ENCODE measurements around the gene EEFSEC. TPM values are rescaled to one million over a fixed set of nuclear protein-coding genes. Genes with fewer than 3 reads are reported as not detected.

The EEFSEC gene
- total RNA-seq, 2 donors from 2014 or later = 14.0 to 14.7 TPM

DNA sequence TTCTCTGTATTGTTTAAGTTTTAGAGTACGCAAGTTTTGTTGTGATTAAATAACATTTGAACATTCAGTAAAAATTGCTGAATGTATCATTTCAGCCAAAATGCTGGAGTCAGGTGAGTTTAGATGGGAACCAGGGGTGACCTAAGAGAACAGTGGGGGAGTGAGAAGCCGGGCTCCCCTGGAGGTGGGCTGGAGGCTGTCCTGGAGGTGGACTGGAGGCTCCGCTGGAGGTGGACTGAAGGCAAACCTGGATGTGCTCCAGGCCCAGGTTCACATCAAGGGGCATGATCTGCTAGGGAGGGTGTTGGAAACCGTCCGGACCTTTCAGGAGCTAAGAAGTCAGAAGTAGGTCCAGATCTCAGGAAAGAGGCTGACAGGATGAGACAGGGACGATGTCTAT lies 289.7 kb downstream of the EEFSEC start:
- no peaks in the 10 kb centered on the region for H3K36me3 Mint-ChIP-seq (ENCODE audit: low read depth)
- no peaks in the 10 kb centered on the region for H3K4me1 Mint-ChIP-seq

DNA sequence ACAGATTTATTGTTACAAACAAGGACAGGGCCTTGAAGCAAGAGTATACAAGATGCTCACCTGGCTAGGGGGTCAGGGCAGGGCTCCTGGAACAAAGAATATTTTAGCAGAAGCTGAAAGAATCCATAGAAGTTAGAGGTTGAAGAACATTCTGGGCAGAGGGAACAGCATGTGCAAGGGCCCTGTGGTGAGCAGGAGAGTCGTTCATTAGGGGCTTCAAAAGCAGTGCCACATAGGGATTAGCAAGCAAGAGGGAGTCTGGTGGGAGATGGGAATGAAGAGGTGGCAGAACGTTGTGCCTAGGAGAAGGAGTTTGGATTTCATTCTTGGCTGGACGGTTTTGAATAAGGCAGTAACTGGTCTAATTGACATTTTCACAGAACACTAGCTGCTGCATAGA lies 290.5 kb downstream of the EEFSEC start:
- DNase-seq (no peak), ATAC-seq (no peak)
- H3K27ac Mint-ChIP-seq = no peak overlapping the region
- H3K9me3 ChIP-seq (ENCODE audit: control insufficient read depth, low read length, poor library complexity, severe bottlenecking) = no peaks in the 10 kb centered on the region
- peaks cover 34% of the 10 kb centered on the region for H3K27me3 Mint-ChIP-seq
- peaks cover 4% of the 10 kb centered on the region for H3K36me3 Mint-ChIP-seq (ENCODE audit: low read depth)
- peaks cover 6% of the 10 kb centered on the region for H3K4me1 Mint-ChIP-seq
- no peak overlapping the region for H3K4me3 Mint-ChIP-seq

More for the DNA sequence above, 289.7 kb downstream of the EEFSEC start:
- Mint-ChIP-seq H3K27ac (no peak overlapping the region), H3K4me3 (no peak overlapping the region), H3K27me3 (peaks cover 38% of the 10 kb centered on the region)
- DNase-seq (no peak), ATAC-seq (no peak)
- no peaks in the 10 kb centered on the region for H3K9me3 ChIP-seq (ENCODE audit: control insufficient read depth, low read length, poor library complexity, severe bottlenecking)

DNA sequence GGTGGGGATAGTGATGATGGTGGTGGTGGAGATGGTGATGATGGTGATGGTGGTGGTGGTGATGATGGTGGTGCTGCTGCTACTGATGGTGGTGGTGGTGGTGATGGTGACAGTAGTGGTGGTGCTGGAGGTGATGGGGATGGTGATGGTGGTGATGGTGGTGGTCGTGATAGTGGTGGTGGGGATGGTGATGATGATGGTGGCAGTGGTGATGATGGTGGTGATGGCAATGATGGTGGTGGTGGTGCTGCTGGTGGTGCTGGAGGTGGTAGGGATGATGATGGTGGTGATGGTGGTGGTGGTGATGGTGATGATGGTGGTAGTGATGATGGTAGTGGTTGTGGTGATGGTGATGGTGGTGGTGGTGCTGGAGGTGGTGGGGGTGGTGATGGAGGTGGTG lies 292.1 kb downstream of the EEFSEC start:
- H3K4me3 Mint-ChIP-seq = no peak overlapping the region
- H3K4me1 Mint-ChIP-seq = peaks cover 8% of the 10 kb centered on the region
- no peaks in the 10 kb centered on the region for H3K9me3 ChIP-seq (ENCODE audit: control insufficient read depth, low read length, poor library complexity, severe bottlenecking)
- no peak overlapping the region for H3K27ac Mint-ChIP-seq
- peaks cover 8% of the 10 kb centered on the region for H3K36me3 Mint-ChIP-seq (ENCODE audit: low read depth)
- ATAC-seq (no peak), DNase-seq (no peak)
- peaks cover 18% of the 10 kb centered on the region for H3K27me3 Mint-ChIP-seq

DNA sequence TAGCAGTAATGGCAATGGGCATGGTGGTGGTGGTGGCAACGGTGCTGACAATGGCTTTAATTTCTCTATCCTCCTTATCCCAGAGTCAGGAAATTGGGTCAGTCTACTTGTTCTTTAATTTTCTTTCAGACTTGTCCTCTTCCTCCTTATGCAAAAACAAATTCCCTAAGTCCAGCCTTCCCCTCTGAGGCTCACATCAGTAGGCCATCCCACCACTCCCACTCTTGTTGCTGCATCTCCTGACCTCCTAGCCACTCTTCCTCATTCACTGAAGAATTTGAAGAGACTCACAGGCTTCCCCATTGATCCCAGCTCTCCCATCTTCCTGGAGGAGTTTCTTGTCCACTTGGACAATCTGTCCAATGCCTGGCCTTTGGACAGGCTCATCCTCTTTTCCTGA lies 293.5 kb downstream of the EEFSEC start:
- no peak overlapping the region for H3K4me3 Mint-ChIP-seq

DNA sequence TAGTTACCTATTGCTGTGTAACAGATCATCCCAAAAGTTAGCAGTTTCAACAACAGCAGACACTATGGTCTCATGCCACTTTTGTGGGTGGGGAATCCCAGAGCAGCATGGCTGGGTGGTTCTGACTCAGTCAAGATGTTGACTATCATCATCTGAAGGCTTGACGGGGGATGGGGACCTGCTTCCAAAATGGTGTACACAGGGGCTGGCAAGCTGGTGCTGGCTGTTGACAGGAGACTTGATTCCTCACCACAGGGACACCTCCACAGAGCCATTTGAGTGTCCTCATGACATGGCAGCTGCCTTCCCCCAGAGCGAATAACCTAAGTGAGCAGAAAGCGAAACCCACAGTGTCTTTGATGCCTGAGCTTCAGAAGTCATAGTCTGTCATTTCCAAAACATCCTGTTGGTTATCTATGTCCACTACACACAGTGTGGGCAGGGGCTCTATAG lies 294.3 kb downstream of the EEFSEC start:
- no peak overlapping the region for H3K27ac Mint-ChIP-seq
- peaks cover 18% of the 10 kb centered on the region for H3K27me3 Mint-ChIP-seq
- peaks cover 8% of the 10 kb centered on the region for H3K4me1 Mint-ChIP-seq
- peak; percentile 50 for ATAC-seq
- no peaks in the 10 kb centered on the region for H3K9me3 ChIP-seq (ENCODE audit: control insufficient read depth, low read length, poor library complexity, severe bottlenecking)
- H3K36me3 Mint-ChIP-seq (ENCODE audit: low read depth) = peaks cover 8% of the 10 kb centered on the region
- H3K4me3 Mint-ChIP-seq = no peak overlapping the region
- DNase-seq = no peak

More for the DNA sequence above, 293.5 kb downstream of the EEFSEC start:
- Mint-ChIP-seq H3K27me3 (peaks cover 13% of the 10 kb centered on the region), H3K36me3 (ENCODE audit: low read depth) (peaks cover 8% of the 10 kb centered on the region), H3K27ac (no peak overlapping the region), H3K4me1 (peaks cover 8% of the 10 kb centered on the region)
- no peak for ATAC-seq
- H3K9me3 ChIP-seq (ENCODE audit: control insufficient read depth, low read length, poor library complexity, severe bottlenecking) = no peaks in the 10 kb centered on the region
- no peak for DNase-seq

DNA sequence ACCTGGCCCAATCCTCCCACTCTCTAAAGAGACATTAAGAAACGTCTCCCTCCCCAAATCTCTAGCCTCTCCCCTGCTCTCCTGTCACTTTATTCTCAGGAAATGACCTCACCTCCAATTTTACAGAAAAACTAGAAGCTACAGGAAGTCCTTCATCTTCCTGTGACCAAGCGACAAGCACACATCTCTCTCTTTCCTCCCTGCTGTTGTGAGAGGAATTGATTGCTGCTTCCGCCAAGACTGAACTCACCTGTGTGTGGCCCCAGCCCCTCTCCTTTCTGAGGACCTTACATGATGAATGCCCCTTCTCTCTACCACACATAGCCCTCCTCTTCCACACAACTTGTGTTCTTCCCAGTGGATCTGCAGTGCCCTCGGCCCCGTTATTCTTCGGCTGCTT lies 295.2 kb downstream of the EEFSEC start:
- Mint-ChIP-seq H3K4me3 (peak overlapping the region; percentile 15), H3K27ac (no peak overlapping the region)

DNA sequence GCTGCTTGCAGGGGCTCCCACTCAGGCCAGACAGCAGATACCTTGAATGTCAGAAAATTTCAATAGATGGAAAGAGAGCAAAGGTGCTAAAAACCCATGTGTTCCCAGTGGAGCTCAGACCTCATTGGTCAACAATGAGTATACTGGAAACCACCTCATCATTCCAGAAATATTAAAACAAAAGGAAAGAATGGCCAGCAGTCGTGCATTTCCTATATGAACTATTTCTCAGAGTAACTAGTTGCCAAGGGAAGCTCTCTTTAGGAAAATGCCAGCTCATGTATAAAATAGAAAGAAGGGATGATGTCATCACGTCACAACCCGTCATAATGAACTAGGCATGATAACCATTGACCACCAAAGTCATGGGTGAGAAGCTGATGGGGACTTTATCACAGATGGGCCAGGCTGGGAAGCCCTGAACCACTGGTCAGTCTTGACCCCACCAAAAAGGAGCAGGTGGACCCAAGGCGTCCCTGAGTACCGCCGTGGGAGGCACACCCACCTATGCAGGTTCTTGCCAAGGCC lies 295.9 kb downstream of the EEFSEC start:
- DNase-seq = no peak
- no peaks in the 10 kb centered on the region for H3K9me3 ChIP-seq (ENCODE audit: control insufficient read depth, low read length, poor library complexity, severe bottlenecking)
- no peak for ATAC-seq
- H3K27me3 Mint-ChIP-seq = peaks cover 12% of the 10 kb centered on the region
- H3K27ac Mint-ChIP-seq = no peak overlapping the region
- H3K4me1 Mint-ChIP-seq = peaks cover 8% of the 10 kb centered on the region
- peaks cover 8% of the 10 kb centered on the region for H3K36me3 Mint-ChIP-seq (ENCODE audit: low read depth)
- H3K4me3 Mint-ChIP-seq = no peak overlapping the region

More for the DNA sequence above, 295.2 kb downstream of the EEFSEC start:
- Mint-ChIP-seq H3K4me1 (peaks cover 8% of the 10 kb centered on the region), H3K36me3 (ENCODE audit: low read depth) (peaks cover 8% of the 10 kb centered on the region), H3K27me3 (peaks cover 11% of the 10 kb centered on the region)
- ATAC-seq (peak; percentile 33), DNase-seq (no peak)
- no peaks in the 10 kb centered on the region for H3K9me3 ChIP-seq (ENCODE audit: control insufficient read depth, low read length, poor library complexity, severe bottlenecking)

DNA sequence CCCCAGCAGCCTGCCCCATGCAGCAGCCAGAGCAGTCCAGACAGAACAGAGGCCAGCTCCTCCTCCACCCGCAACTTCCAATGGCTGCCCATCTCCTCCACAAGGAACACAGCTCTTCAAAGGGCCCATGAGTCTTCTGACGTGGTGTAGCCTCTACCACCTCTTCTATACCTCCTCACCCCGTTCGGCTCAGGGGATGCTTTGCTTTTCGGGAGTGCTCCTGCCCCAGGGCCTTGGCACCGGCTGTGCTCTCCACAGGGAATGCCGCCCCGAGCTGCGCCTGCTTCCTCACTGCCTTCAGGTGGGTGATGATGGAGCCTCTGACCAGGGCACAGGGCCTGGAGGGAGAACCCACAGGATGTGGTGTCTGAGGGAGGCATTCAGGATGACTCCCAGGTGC lies 298.8 kb downstream of the EEFSEC start:
- Mint-ChIP-seq H3K4me3 (no peak overlapping the region), H3K36me3 (ENCODE audit: low read depth) (peaks cover 8% of the 10 kb centered on the region), H3K4me1 (peaks cover 8% of the 10 kb centered on the region), H3K27ac (no peak overlapping the region), H3K27me3 (peaks cover 35% of the 10 kb centered on the region)
- DNase-seq (no peak), ATAC-seq (no peak)
- no peaks in the 10 kb centered on the region for H3K9me3 ChIP-seq (ENCODE audit: control insufficient read depth, low read length, poor library complexity, severe bottlenecking)

DNA sequence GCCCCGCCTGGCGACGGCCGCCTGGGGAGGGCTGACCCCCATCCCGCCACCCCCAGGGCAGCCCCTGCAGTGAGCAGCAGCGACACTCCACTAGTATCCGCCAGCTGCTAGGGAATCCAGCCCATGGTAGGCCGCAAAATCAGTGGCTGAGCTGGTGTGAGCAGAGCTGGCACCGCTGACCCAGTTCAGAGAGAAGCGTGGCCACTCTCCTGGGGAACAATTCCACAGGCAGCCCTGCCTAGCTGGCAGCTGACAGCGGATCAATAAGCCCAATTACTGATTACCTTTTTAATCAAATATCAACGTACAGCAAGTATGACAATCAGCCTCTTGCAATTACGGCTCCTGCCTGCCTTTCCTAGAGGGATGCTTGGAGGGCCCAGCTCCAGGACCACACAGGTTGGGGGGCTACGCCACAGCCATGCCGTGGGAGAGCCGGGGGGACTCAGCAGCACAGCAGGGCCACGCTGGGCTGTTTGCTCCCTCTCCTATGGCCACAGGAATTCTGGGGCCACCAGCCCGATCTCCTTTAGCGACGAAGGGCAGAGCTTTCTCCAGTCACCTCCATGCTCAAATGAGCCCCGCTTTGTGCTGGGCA lies 299.5 kb downstream of the EEFSEC start:
- Mint-ChIP-seq H3K4me1 (peaks cover 8% of the 10 kb centered on the region), H3K4me3 (no peak overlapping the region), H3K27me3 (peaks cover 38% of the 10 kb centered on the region), H3K27ac (no peak overlapping the region), H3K36me3 (ENCODE audit: low read depth) (peaks cover 8% of the 10 kb centered on the region)
- DNase-seq (no peak), ATAC-seq (no peak)
- H3K9me3 ChIP-seq (ENCODE audit: control insufficient read depth, low read length, poor library complexity, severe bottlenecking) = no peaks in the 10 kb centered on the region

DNA sequence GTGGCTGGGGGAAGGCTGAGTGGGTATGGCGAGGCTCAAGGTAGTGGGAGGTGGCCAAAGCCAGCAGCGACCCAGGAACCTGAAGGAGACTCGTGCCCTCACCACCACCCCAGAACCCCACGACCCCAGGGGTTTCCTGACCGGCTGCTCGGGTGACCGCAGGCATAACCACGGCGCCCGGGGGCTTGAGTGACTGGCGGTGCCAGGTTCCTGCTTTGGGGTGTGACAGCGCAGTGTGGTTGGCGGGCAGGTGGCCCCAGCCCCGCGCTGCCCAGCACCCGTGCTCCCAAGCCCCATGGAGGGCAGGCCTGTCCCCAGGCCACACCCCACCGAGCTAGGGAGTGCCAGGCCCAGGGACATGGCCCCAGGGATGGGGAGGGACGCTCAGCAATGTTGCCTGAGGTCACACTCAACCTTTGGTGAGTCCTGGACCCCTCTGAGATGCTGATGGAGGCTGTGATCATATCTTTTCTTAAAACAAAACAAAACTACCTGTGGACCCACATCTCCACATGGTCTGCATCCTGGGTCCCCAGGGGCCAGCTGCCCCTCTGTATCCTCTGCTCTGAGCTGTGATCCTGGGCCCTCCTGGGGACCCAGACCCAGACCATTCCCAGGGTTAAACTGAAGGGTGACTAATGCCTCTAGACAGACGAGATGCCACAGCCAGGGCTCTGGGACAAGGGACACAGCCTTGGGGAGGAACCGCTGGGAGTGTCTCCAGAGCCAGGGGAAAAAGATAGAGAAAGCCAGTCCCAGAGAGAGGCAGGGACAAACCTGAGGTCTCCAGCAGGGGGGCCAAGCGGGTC lies 300.4 kb downstream of the EEFSEC start:
- DNase-seq (no peak), ATAC-seq (no peak)
- no peaks in the 10 kb centered on the region for H3K9me3 ChIP-seq (ENCODE audit: control insufficient read depth, low read length, poor library complexity, severe bottlenecking)
- no peak overlapping the region for H3K4me3 Mint-ChIP-seq
- H3K27ac Mint-ChIP-seq = no peak overlapping the region
- H3K4me1 Mint-ChIP-seq = peaks cover 3% of the 10 kb centered on the region
- peaks cover 41% of the 10 kb centered on the region for H3K27me3 Mint-ChIP-seq
- H3K36me3 Mint-ChIP-seq (ENCODE audit: low read depth) = peaks cover 5% of the 10 kb centered on the region

DNA sequence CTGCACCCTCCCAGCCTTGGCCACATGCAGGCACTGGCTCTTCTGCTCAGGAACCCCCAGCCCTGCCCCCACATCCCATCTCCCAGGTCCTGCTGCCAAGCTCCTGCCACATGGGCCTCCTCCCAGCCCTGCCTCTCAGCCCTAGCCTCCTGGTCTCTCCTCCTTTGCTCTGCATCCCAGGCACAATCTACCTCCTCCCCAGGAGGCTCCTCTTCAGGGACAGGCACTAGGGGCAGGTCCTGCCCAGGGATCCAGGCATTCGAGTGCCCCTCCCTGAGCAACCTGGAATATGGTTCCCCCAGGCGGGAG lies 301.0 kb downstream of the EEFSEC start:
- ATAC-seq = no peak
- Mint-ChIP-seq H3K4me1 (no peaks in the 10 kb centered on the region), H3K4me3 (no peak overlapping the region), H3K27me3 (peaks cover 44% of the 10 kb centered on the region), H3K27ac (no peak overlapping the region), H3K36me3 (ENCODE audit: low read depth) (peaks cover 5% of the 10 kb centered on the region)
- no peak for DNase-seq
- H3K9me3 ChIP-seq (ENCODE audit: control insufficient read depth, low read length, poor library complexity, severe bottlenecking) = no peaks in the 10 kb centered on the region

DNA sequence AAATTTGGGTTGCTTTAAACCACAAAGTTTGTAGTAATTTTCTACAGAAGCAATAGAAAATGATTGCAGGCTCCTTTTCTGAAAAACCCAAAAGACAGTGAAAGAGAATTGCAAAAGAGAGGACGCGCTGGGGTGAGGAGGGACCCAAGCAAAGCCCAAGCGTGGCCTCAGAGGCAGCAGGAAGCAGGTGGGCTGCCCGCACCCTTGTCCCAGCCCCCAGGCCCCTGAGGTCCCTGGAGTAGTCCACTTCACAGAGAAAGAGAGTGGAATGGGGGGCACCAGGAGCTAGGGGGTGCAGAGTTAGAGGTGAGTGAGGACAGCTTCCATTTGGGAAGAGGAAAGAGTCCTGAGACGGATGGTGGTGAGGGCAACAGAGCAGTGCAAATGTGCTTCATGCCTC lies 301.8 kb downstream of the EEFSEC start:
- Mint-ChIP-seq H3K36me3 (ENCODE audit: low read depth) (peaks cover 2% of the 10 kb centered on the region), H3K27me3 (peaks cover 48% of the 10 kb centered on the region), H3K27ac (peak overlapping the region; percentile 27), H3K4me3 (no peak overlapping the region), H3K4me1 (no peaks in the 10 kb centered on the region)
- DNase-seq = no peak
- ATAC-seq = no peak
- H3K9me3 ChIP-seq (ENCODE audit: control insufficient read depth, low read length, poor library complexity, severe bottlenecking) = no peaks in the 10 kb centered on the region

DNA sequence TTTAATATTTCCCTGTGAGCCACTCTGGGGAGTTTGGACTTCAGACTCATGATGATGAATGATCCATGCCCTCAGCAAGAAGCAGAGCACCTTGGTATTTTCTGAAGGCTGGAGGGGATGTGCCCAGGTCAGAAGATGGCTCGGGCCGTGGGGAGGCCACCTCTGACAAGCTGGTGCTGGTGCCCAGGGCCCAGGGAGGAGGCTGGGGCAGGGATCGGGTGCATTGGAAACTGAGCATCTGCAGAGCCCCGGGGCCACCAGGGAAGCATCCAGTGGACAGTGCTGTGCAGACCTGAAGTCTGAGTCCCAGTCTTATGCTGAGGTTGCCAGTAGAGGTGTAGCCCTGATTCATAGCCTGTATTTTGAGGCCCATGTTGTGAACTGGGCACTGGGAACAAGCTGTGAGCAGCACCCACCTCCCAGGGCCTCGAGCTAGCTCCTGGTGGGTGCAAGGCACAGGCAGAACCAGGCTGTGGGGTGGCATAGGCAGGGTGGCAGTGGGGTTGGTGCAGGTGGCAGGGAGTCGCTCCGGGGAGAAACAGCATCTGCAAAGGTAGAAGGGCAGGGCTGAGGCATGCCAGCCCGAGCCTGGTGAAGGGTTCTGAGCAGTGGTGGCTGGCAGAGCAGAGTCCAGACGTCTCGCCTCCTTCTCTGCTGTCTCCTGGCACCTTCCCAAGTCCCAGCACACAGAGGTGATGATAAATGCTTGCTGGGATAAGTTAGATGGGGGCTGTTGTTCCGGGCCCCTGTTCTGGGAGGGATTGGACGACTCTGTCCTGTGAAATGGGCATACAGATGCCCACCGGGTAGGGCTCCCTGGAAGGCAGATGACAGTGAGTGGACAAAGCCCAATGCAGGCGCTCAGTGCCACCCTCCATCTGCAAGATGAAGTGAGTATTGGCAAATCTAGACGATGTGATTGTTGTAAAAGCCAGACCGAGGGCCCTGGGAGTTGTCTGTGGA lies 302.8 kb downstream of the EEFSEC start:
- H3K9me3 ChIP-seq (ENCODE audit: control insufficient read depth, low read length, poor library complexity, severe bottlenecking) = no peaks in the 10 kb centered on the region
- Mint-ChIP-seq H3K4me3 (no peak overlapping the region), H3K27me3 (peaks cover 58% of the 10 kb centered on the region), H3K4me1 (no peaks in the 10 kb centered on the region), H3K36me3 (ENCODE audit: low read depth) (no peaks in the 10 kb centered on the region), H3K27ac (peak overlapping the region; percentile 27)
- no peak for DNase-seq
- ATAC-seq = no peak

Data from T-helper 17 cell (primary cell).